ENCODE data around the gene NFAT5.
"Not testable (repeated sequence)": the region's sequence is repeated elsewhere in the genome, so short reads cannot be mapped to it uniquely, and the experiment has no call there.

The NFAT5 gene

DNA sequence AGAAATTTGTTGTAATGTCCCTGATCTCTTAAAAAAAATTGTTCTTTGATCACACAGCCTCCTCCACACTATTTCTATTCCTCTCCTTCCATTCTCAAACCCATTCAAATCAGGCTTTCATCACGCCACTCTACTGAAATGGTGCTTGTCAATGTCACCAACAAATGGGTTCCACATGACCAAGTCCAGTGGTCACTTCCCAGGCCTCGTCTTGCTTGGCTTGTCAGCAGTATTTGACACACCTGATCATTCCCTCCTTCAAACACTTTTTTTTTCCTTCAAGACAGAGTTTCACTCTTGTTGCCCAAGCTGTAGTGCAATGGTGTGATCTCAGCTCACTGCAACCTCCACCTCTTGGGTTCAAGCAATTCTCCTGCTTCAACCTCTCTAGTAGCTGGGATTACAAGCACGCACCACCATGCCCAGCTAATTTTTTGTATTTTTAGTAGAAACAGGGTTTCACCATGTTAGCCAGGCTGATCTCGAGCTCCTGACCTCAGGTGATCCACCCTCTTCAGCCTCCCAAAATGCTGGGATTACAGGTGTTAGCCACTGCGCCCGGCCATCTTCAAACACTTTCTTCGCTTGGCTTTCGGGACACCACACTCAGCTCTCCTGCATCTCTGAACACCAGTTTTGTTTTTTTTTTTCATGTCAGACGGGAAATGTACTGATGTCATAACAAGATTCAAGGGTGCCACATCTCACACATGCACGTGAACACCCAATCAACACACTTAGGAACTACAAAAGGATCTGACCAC is 142.3 kb downstream of the NFAT5 start:
- DNase-seq = no peak

DNA sequence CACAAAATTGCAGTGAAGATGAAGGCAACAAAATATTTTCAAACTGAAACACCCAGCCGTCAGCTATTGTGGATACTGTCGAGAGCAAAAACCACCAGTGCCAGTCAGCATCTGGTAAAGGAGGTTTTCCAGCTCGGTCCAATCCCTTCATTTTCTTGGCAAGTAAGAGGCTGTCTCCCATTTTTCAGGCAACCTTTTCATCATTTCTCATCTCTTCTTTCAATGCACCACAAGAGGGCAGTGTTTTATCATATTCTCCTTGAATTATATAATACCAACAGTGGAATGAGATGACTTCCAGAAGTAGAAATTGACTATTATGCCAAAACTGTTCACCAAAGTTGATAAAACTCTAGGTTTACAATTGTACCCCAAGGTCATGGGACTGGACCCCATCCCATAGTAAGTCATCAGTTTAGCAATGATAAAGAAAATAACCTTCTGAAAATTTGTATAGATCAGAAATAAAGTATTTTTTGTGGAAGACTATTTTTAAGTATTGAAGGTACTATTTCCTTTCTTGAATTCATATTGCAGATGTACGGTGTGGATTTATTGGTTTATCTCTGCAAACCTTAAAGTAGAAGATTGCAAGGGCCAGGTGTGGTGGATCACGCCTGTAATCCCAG is 143.8 kb downstream of the NFAT5 start:
- peak; percentile 33 to 60 for DNase-seq

DNA sequence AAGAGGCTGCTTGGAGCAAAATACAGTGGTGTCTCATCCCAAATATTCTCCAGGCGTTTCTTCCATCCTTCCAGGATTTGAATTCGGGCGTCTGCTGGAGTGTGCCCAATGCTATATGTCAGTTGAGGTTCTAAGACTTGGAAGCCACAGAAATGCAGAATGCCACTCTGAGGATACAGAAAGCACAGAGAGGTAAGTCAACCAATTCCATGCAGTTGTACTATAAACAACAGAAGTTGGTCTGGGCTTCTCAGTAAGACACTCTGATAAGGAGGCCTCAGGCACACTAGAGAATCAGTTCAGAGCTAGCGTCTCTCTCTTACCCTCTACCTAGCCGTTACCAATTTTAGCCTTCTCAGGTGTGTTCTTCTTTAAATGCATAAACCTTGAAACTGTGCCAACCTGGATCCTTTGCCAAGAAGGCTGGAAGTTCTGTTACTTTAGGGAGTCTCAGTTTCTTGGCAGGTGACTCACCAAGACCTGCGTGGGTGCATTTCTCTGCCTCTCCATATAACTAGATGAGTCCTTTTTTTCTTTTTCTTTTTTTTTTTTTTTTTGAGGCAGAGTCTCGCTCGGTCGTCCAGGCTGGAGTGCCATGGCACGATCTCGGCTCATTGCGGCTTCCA is 145.5 kb downstream of the NFAT5 start:
- DNase-seq = no peak

DNA sequence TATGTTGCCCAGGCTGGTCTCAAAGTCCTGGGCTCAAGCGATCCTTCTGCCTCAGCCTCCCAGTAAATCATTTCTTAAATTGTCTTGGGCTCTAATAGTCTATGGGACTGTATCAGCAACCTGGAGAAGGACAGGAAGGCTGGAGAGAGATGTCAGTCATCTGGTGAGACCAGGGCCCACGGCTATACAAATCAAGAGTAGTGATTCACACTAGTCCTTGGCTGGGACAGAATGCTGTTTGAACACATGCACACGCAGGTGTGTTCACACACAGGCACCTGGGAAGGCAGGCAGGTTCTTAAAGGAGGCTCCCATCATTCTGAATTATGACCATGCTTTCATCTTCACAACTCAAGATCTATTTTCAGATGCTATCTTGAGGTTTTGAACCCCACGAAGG is 146.5 kb downstream of the NFAT5 start:
- DNase-seq = no peak

DNA sequence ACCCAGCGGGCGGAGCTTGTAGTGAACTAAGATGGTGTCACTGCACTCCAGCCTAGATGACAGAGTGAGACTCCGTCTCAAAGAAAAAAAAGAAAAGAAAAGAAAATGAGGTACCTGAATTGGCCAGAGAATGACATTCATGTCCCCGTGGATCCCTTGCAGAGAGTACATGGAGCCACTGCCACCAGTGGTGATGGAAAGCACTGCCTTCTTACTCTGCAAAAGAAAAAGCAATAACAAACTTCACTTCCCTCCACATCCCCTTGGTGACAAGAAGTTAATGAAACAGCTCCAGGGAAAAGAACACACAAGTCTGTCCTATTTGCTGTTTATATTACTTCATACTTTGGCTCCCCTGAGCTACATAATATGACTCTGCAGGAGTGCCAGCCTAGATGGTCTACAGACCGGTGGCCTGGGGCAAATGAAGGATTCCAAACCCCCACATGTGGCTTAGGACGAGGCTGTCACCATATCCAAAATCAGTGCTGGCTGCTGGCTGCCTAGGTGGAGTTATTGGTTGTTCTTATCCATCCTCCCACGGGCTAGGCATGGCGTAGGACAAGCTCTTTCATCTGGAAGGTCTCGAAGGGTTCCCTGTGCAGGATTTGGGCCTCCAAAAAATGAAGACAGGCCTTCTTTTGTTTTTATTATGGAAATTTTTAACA is 147.3 kb downstream of the NFAT5 start:
- no peak for DNase-seq

DNA sequence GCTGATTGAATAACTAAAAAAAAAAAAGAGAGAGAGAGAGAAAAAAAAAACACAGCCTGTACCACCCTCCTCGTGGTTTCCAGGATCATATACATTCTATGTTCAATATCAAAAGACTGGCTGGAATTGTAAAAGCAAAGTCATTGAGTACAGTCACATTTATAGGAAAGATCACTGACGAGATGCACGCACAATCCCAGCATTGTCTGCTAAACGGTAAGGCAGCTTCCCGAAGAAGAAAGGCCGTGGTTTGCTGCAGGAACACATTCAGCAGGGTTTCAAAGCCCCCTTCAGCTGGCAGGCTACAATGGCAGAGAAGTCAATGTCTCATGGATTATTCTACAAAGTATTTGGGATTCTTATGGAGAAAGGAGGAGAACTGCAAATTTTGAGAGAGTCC is 151.3 kb downstream of the NFAT5 start:
- DNase-seq = no peak

DNA sequence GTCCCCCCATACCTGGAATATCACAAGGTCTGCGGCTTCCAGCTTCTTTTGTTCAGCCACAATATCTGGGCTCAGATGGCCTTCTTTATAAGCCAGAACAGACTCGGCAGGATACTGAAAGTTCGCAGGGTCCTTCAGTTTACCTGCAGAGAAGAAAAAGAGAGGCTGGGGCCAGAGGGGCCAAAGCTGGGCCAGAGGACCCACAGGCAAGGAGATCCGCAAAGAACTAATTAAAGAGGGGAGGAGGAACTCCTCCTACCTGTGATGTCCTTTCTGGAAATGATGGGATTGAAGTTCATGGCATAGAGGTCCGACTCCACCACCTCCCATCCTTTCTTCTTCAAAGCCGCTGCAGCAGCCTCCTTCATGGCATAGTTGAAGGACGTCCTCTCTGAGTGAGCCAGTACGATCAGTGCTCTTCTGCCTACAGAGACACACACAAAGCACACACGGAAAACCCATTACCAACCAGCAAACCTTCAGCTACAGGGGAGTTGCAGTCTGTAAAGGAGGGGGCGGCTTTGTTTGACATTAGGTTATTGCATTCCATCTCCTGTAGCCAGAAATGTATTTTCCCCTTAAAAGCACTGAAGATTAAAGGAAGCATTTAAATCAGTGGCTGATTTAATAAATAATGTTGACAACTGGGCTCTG is 152.5 kb downstream of the NFAT5 start:
- no peak for DNase-seq

DNA sequence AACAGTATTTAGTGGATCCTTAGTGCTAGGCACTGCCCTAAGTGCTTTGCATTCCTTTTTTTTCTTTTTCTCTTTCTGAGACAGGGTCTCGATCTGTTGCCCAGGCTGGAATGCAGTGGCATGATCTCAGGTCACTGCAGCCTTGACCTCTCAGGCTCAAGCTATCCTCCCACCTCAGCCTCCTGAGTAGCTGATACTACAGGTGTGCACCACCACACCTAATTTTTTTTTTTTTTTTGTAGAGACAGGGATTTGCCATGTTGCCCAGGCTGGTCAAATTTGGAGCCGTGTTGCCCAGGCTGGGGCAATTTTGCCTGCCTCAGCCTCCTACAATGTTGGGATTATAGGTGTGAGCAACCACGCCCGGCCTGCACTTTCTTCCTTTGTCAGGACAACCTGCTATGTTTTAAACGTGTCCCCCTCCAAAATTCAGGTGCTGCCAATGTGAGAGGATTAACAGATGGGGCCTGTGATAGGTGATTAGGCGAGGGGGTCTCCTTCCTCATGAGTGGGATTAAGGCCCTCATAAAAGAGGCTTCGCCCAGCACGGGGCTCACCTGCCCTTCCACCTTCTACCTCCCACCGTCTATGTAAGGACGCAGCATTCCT is 155.2 kb downstream of the NFAT5 start:
- no peak for DNase-seq

DNA sequence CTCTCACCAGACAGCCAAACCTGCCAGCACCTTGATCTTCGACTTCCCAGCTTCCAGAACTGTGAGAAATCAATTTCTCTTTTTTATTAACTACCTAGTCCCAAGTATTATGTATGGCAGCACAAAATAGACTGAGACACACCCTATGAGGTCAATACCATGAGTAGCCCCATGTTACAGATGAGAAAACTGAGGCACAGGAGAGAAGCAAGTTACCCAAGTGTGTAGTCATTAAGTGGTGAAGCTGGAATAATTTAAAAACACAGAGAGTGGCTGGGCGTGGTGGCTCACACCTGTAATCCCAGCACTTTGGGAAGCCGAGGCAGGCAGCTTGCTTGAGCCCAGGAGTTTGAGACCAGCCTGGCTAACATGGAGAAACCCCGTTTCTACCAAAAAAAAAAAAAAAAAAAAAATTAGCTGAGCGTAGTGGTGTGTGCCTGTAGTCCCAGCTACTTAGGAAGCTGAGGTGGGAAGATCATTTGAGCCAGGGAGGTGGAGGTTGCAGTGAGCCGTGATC is 155.7 kb downstream of the NFAT5 start:
- DNase-seq = no peak

DNA sequence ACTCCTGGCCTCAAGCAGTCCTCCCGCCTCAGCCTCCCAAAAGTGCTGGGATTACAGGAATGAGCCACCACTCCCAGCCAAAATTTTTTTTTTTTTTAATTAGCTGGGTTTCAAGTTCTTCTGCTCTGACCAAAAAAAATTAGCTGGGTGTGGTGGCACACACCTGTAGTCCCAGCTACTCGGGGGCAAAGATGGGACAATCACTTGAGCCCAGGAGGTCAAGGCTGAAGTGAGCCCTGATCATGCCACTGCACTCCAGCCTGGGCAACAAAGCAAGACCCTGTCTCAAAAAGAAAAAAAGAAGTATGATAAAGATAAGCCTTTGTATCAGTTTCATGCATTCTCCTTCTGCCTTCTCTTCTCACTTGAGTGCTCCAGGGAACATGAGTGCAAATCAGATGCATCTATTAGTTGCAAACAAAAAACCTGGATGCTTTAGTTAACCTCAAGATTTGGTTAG is 158.7 kb downstream of the NFAT5 start:
- DNase-seq = no peak

DNA sequence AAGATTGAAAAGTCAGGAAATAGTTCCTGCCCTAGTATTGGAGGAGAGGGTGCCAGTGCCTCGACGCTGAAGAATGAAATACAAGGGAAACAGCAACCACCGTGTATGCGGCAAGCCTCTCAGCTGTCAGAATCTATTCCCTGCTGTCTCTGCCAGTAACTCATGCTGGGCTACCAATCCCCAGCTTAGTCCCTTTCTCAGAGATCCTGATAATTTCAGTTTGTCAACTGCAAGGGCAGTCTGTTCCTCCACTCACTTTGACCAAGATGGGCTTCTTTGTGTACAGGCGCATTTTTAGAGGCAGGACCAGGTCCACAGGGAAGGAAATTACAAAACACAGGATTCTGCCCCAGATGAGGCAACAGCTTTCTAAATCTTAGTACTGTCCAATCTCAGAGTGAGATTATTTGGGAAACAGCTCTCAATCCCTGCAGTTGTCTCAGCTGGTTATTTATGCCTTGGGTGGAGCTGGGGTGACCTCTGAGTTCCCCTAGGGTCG is 159.3 kb downstream of the NFAT5 start:
- DNase-seq = no peak

DNA sequence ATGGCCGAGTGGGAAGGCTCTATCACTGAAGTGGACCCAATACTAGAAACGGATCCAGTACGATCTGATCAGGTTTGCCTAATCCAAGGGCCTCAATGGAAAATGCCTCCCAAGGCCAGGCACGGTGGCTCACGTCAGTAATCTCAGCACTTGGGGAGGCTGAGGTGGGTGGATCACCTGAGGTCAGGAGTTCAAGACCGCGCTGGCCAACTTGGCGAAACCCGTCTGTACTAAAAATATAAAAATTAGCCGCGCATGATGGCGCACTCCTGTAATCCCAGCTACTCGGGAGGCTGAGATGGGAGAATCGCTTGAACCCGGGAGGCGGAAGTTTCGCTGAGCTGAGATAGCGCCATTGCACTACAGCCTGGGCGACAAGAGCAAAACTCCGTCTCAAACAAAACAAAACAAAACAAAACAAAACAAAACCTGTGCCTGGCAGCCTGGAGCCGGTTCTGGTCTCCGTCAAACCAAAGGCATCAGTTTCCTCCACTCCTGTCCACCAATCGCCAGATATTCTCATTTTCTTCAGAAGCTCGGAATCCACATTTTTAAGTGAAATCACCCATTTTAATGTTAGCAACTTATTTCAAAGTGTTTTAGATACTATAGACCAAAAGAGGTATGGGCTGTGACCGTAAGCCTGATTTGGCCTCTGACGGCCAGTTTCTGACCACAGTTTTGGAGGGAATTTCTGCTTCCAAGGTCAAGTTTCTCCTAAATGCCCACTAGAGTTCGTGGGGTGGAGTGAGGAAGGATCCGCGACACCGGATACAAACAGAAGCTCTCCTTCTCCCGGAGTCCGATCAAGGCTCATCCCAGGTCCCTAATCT is 159.9 kb downstream of the NFAT5 start:
- DNase-seq = no peak

DNA sequence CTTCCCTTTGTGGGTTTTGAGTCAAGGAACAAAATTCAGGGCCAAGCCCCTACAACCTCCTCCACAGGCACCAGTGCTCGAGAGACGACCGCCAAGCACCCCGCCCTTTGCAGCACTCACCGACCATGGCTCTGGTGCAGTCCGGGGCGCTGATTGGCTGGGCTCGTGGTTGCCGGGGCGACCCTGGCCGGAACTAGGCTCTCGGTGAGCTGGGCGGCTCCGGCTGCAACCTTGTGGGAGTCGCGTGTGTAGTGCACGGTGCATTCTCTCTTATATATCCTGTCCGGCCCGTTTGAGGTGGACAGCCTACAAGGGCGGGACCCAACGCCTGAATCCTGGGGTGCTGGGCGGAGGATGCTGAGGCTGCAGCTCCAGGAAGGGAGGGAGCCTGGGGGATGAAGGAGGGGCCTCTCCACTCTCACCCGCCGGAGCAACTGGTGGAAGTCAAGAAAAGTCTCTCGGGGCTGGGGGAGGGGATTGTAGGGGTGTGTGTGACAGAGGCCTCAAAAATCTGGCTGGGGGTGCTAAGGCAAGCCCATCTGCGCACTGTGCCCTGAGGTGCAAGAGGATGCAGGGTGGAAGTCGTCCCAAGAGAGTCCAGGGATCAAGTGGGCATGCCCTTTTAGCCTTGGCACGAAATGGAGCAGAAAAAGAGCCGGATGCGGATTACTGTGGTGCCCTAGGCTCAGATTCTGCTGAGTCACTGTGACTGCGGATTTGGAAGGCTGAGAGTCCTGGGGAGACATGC is 160.7 kb downstream of the NFAT5 start, which contains the start of gene NQO1:
NQO1 (minus strand) TSS at position 248 of the 748 bp plus-strand sequence; CDS start at position 127, 121 bp downstream.
- peak; percentile 91 to 93 for DNase-seq

DNA sequence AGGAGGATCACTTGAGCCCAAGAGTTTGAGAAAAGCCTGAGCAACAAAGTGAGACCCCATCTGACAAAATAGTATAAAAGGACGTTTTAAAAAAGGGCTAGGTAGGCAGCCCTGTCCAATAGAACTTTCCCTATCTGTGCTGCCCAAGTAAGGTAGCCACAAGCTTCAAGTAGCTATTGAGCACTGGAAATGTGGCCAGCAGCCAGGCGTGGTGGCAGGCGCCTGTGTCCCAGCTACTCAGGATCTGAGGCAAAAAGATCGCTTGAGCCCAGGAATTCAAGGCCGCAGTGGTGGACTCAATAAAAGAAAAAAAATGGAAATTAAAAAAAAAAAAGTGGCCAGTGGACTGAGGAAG is 162.1 kb downstream of the NFAT5 start:
- no peak for DNase-seq

DNA sequence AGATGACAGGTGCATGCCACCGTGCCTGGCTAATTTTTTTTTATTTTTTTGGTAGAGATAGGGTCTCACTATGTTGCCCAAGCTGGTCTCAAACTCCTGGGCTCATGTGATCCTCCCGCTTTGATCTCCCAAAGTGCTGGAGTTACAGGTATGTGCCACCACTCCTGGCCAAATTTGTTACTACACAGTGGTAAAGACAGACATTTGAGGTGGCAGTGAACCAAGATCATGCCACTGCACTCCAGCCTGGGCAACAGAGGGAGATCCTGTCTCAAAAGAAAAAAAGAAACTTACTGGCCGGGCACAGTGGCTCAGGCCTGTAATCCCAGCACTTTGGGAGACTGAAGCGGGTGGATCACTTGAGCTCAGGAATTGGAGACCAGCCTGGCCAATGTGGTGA is 163.3 kb downstream of the NFAT5 start:
- DNase-seq = not testable (repeated sequence)

DNA sequence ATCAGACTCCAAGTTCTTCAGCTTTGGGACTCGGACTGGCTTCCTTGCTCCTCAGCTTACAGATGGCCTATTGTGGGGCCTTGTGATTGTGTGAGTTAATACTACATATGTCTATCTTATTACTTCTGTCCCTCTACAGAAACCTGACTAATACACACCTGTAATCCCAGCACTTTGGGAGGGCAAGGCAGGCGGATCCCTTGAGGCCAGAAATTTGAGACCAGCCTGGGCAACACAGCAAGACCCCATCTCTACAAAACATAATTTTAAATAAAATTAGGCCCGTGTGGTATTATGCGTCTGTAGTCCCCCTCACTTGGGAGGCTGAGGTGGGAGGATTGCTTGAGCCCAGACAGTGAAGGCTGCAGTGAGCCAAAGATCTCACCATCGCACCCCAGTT is 165.5 kb downstream of the NFAT5 start:
- not testable (repeated sequence) for DNase-seq

DNA sequence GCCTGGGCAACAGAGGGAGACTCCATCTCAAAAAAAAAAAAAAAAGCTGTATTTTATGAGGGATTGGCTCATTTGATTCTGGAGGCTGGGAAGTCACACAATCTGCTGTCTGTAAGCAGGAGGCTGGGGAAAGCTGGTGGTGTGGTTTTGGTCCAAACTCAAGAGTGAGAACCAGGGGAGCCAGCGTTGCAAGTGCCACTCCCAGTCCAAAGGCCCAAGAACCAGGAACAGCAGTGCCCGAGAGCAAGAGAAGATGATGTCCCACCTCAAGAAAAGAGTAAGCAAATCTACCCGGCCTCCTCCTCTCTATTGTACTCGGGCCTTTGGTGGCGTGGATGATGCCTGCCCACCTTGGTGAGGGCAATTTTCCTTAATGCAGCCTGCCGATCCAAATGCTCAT is 166.3 kb downstream of the NFAT5 start:
- DNase-seq = no peak

DNA sequence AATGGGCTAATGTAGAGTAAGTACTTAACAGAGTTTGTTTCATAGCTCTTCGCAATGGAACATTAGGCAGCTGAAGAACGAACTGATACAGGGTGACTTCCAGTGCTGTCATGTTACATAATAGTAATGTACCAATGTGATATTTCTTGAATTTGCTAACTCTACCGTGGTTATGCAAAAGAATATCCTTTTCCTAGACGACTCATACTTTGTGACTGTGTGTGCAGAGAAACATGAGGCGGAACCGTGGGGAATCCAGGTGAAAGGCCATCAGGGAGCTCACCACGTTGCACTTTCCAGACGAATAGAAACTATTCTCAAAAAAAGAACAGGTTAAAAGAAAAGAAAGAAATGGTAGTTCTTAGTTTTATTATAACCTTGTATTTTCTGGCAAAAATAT is 175.8 kb downstream of the NFAT5 start:
- DNase-seq = no peak

DNA sequence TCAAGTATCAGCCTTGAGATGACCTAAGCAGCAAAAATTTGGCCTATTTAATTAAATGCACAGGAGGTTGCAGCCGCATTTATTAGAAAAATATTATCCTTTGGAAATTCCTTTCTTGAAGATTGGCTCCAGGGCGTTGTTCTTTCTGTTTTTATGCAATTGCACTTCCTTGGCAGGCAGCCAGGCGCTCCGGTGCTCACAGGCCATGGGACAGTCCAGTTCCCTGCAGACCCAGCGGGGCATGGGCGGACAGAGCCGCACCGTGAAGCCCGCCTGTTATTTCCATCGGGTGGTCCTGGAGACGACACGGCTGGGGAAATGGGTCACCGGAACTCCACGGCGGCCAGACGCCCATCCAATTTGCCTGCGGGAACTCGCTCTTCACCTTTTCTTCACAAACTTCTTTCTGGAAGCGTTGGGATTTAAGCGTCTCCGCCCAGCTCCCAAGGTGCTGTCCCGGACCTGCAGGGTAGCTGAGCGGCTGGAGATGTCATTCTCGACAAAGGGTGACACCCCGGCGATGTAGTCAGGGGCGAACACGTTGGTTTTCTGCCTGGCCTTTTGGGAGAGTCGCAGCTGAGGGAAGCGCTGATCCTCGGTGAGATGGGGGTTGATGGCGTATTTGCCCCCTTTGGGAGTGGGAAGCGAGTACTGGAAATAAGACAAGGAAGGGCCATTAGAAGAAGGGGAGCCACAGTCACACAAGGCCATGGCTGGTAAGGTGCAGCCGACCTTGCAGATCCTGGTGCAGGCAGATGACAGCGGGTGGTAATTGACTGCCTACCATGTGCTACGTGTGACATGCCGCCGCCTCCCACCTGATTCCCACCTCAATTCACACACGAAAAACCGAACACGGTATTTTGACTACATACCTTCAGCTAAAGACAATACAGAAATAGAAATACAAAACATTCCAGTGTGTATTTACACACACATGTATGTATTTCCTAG is 176.5 kb downstream of the NFAT5 start:
- no peak for DNase-seq
